Brain microvascular endothelial cell (primary cell): ENCODE data around the gene FBN2.

Source experiments
- DNase-seq: peaks from one replicate; pipeline ENCODE4 v3.0.0-alpha.2; 2020
- H3K27ac ChIP-seq: fragments of 250-450 bp; sonication (Bioruptor Pico); 2 replicates; pipeline ENCODE4 v1.5.1; 2020; ENCODE audit warnings: mild to moderate bottlenecking, moderate library complexity
- H3K27me3 ChIP-seq: fragments of 250-450 bp; sonication (Bioruptor Pico); replicated peaks from 2 replicates; pipeline ENCODE4 v1.5.1; 2020; ENCODE audit warnings: mild to moderate bottlenecking
- H3K36me3 ChIP-seq: fragments of 250-450 bp; sonication (Bioruptor Pico); replicated peaks from 2 replicates; pipeline ENCODE4 v1.5.1; 2020; ENCODE audit warnings: mild to moderate bottlenecking
- H3K4me3 ChIP-seq: 2 replicates; pipeline ENCODE4 v1.5.1; 2011; ENCODE audit warnings: low read depth, mild to moderate bottlenecking, control low read depth, low read length, moderate library complexity
- CTCF ChIP-seq: IDR thresholded peaks from 2 replicates; pipeline ENCODE4 v1.5.1; 2011; ENCODE audit warnings: low read depth, mild to moderate bottlenecking, moderate library complexity, low read length, control low read depth, inconsistent platforms; ENCODE audit errors: missing control alignments
- in situ Hi-C: cut with HindIII; loops from 2 replicates; pipeline ENCODE4 v1.10.0; 2017; ENCODE audit warnings: low sequenced_read_pairs, low pct_ligation_motif_present

FBN2 gene

DNA sequence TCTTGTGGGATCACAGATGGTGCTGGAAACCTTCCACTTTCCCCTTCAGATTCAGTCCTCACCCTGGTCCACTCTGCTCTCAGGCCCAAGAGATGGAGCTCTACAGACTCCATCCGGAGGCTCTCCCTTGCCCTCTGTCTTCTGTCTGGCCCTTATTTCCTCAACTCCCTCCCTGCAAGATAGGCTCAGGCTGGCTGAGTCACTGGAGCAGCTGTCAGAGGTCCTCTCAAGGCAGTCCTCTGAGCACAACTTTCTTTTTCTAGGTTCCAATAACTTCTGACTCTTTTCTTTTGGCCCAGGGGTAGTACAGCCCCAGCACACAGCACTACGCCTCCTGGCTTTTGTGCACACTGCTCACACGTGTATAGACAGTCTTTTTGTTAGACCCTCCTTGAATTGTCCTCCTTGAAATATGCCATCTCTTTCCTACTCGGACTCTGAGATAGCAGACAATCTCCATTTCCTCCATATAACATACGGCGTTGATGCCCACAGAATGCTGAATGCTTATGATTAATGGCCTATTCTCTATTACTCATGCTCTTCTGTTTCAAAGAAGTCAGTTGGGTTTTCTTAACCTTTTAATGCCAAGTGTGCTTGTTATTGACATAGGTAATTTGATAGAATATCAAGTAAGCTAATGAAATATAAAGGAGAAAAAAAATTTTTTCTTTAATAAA, 261.4 kb downstream of the FBN2 start:
- peak; percentile 34 for DNase-seq

GRCh38 chr5:128274441-128274840, 263.6 kb downstream of the FBN2 start:
- Histone ChIP-seq H3K27ac (no peak overlapping the region), H3K4me3 (no peak overlapping the region)
- in situ Hi-C loops, result no loop called here

More for the DNA sequence above, 261.4 kb downstream of the FBN2 start:
- Histone ChIP-seq H3K27ac (peak overlapping the region; percentile 0), H3K27me3 (no peaks in the 10 kb centered on the region), H3K36me3 (peaks cover 14% of the 10 kb centered on the region), H3K4me3 (no peak overlapping the region)
- in situ Hi-C loops, result no loop called here
- TF ChIP-seq CTCF, result no peak

DNA sequence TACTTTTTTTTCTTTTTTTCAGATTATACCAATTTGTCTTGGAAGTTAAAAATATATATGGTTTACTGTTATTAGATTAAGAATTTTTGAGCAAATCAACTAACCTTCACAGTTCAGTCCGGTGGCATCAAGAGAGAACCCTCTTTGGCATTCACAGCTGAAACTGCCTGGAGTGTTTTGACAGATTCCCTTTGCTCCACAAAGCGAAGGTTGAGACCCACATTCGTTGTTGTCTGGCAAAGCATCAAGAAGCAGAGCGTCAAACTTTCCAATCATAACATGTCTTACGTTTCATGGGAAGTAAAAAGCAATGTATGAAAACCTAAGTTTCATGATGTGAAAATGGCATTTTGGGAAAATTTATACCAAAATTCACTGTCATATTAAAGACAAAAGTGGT, 264.3 kb downstream of the FBN2 start:
- Histone ChIP-seq H3K4me3 (no peak overlapping the region), H3K27me3 (no peaks in the 10 kb centered on the region), H3K27ac (no peak overlapping the region), H3K36me3 (peaks cover 14% of the 10 kb centered on the region)
- DNase-seq, result no peak
- TF ChIP-seq CTCF, result no peak
- in situ Hi-C loops, result no loop called here

More at GRCh38 chr5:128274441-128274840, 263.6 kb downstream of the FBN2 start:
- Histone ChIP-seq H3K27me3 (no peaks in the 10 kb centered on the region), H3K36me3 (peaks cover 14% of the 10 kb centered on the region)
- TF ChIP-seq CTCF, result no peak
- no peak for DNase-seq

DNA sequence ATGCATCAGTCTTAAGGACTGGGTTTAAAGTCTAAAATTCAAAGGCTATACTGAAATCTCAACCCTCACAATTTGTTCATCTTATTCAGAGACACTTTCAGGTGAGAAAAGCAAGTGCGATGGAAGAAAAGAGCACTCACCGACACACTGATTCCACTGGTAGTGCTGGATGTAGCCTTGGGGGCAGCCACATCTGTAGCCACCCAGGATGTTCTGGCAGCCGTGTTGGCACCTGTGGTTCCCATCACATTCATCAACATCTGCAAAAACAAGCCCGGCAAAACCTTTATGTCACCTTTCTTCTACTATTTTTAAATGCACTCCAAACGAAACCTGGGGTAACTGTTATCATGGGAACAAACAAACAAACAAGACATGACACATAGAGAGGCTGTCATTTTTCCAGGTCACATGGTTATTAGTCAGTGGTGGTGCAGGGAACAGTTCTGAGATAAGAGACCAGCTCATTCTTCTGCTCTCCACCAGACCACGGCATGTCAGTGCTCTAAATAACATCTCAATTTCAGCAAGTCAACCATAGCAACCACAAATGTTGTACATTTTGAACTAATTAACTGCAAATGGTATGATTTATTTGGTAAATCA, 266.1 kb downstream of the FBN2 start:
- Histone ChIP-seq H3K27me3 (no peaks in the 10 kb centered on the region), H3K27ac (peak overlapping the region; percentile 74), H3K4me3 (no peak overlapping the region), H3K36me3 (peaks cover 15% of the 10 kb centered on the region)
- in situ Hi-C loops, result no loop called here
- peak; percentile 96 for DNase-seq
- no peak for TF ChIP-seq CTCF

DNA sequence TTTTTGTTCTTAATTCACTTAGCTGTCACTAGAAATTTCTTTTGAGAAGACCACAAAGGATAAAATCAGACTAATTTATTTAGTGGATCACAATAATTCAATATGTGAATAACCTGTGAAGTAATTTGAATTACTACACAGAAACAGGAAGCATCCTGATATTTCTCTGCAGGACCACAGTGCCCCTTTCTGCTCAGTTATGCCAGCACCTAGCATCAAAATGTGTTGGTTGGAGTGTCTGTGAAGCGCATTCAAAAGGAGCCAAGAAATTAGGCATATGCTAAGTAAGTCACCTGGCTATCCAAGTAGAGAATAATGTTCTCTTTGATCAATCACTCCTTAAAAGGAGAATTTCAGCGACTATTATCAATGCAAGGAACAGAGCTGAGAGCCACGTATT, 267.0 kb downstream of the FBN2 start:
- DNase-seq, result no peak
- in situ Hi-C loops, result no loop called here
- peaks cover 12% of the 10 kb centered on the region for H3K36me3 ChIP-seq

More for the DNA sequence above, 267.0 kb downstream of the FBN2 start:
- H3K27me3 ChIP-seq, result no peaks in the 10 kb centered on the region
- no peak overlapping the region for H3K4me3 ChIP-seq
- peak overlapping the region; percentile 74 for H3K27ac ChIP-seq
- no peak for TF ChIP-seq CTCF
